Keratinocyte (primary cell): Measurements from ENCODE around the gene GOLM1. TPM values are rescaled to one million over a fixed set of nuclear protein-coding genes. Genes with fewer than 3 reads are reported as not detected.

Experiments
- DNase-seq: peaks from one replicate; pipeline ENCODE4 v3.0.0-alpha.2; 2011; ENCODE audit warnings: low read depth, missing footprints, low spot score
- FAIRE-seq: peaks from 2 replicates; lab custom pipeline; 2011; peaks lifted over from hg19 to GRCh38; lab: Jason Lieb, UNC
- H2AFZ ChIP-seq: 2 replicates; pipeline ENCODE4 v1.6.0; 2012; ENCODE audit warnings: low read length, control low read depth, inconsistent platforms; ENCODE audit not compliant: control insufficient read depth
- H3K27ac ChIP-seq: 2 replicates; pipeline ENCODE4 v1.5.1; 2011; ENCODE audit warnings: low read length; ENCODE audit not compliant: control insufficient read depth, insufficient read depth
- H3K27me3 ChIP-seq: 3 replicates; pipeline ENCODE4 v1.6.0; 2011; ENCODE audit warnings: low read length; ENCODE audit not compliant: control insufficient read depth, insufficient read depth; ENCODE audit errors: extremely low read depth
- H3K36me3 ChIP-seq, 2 experiments: 2 replicates in 1 of 2; 3 replicates in 1 of 2; pipeline ENCODE4 v1.5.1; 2011; ENCODE audit warnings: low read length in 2 of 2, mild to moderate bottlenecking in 1 of 2; ENCODE audit not compliant: control insufficient read depth in 2 of 2, insufficient read depth in 2 of 2; ENCODE audit errors: extremely low read depth in 1 of 2
- H3K4me1 ChIP-seq: 3 replicates; pipeline ENCODE4 v1.5.1; 2011; ENCODE audit warnings: low read length; ENCODE audit not compliant: control insufficient read depth, insufficient read depth; ENCODE audit errors: extremely low read depth
- H3K4me2 ChIP-seq: 3 replicates; pipeline ENCODE4 v1.6.0; 2011; ENCODE audit warnings: low read depth, low read length; ENCODE audit not compliant: control insufficient read depth, insufficient read depth; ENCODE audit errors: extremely low read depth
- H3K4me3 ChIP-seq, 3 experiments: fragments of 200-600 bp in 1 of 3; sonication (generic) in 1 of 3; 2 replicates in 2 of 3; 3 replicates in 1 of 3; pipeline ENCODE4 v1.5.1; 2011 to 2016; ENCODE audit warnings: low read length in 3 of 3, mild to moderate bottlenecking in 3 of 3, control low read depth in 2 of 3, inconsistent platforms in 1 of 3, low read depth in 1 of 3, mixed read lengths in 1 of 3, mixed run types in 1 of 3, moderate library complexity in 1 of 3; ENCODE audit not compliant: control insufficient read depth in 2 of 3, insufficient read depth in 2 of 3; ENCODE audit errors: extremely low read depth in 1 of 3
- H3K79me2 ChIP-seq: 2 replicates; pipeline ENCODE4 v1.6.0; 2012; ENCODE audit warnings: low read length; ENCODE audit not compliant: control insufficient read depth, insufficient read depth
- H3K9ac ChIP-seq: 3 replicates; pipeline ENCODE4 v1.6.0; 2011; ENCODE audit warnings: low read length; ENCODE audit not compliant: control insufficient read depth, insufficient read depth; ENCODE audit errors: extremely low read depth
- H3K9me1 ChIP-seq: 3 replicates; pipeline ENCODE4 v1.6.0; 2011; ENCODE audit warnings: low read length; ENCODE audit not compliant: control insufficient read depth, insufficient read depth; ENCODE audit errors: extremely low read depth
- H3K9me3 ChIP-seq: 2 replicates; pipeline ENCODE4 v1.5.1; 2012; ENCODE audit warnings: low read depth, low read length; ENCODE audit not compliant: control insufficient read depth
- H4K20me1 ChIP-seq: 3 replicates; pipeline ENCODE4 v1.6.0; 2011; ENCODE audit warnings: low read length; ENCODE audit not compliant: control insufficient read depth, insufficient read depth; ENCODE audit errors: extremely low read depth
- CTCF ChIP-seq, 3 experiments: IDR thresholded peaks in 1 of 3; conservative IDR thresholded peaks in 1 of 3; optimal IDR thresholded peaks in 1 of 3; 2 replicates in 2 of 3; 3 replicates in 1 of 3; pipeline versions ENCODE3 to v1.5.1; 2011; ENCODE audit warnings: low read length in 3 of 3, mild to moderate bottlenecking in 3 of 3, moderate library complexity in 2 of 3, control low read depth in 1 of 3, inconsistent platforms in 1 of 3; ENCODE audit not compliant: insufficient read depth in 2 of 3; ENCODE audit errors: extremely low read depth in 1 of 3
- EZH2 ChIP-seq: IDR thresholded peaks from one replicate; pipeline ENCODE4 v1.6.1; 2012; ENCODE audit warnings: inconsistent platforms, mild to moderate bottlenecking, low read length, moderate library complexity
- dilution Hi-C: fragments of 300-500 bp; cut with MboI; formaldehyde crosslinking; loops from one replicate; pipeline ENCODE4 v1.7.0; 2020; ENCODE audit warnings: low sequenced_read_pairs; ENCODE audit not compliant: extremely low pct_ligation_motif_present
- polyA plus RNA-seq, 5 experiments: library from polyadenylated mRNA; depleted of rRNA in 3 of 5; stranded (reverse) in 3 of 5; stranded (forward) in 1 of 5; unstranded in 1 of 5; fragments of >200 nt; gene quantifications; 1 replicate in 1 of 5; 2 replicates in 3 of 5; 3 replicates in 1 of 5; pipeline versions ENCODE4 v1.2.1 to v1.2.3, GENCODE V29; 2011 to 2012; ENCODE audit warnings: missing spikeins in 2 of 5, low read depth in 1 of 5, low replicate concordance in 1 of 5

GOLM1 gene
- polyA plus RNA-seq, 1 donor (not counting 4 experiments of a cell fraction or from before 2014, with no cell fraction given): 17.3 TPM

GRCh38 chr9:86061972-86062739 is 37.2 kb downstream of the GOLM1 start:
- Histone ChIP-seq H3K9ac (no peak overlapping the region), H3K9me3 (no peaks in the 10 kb centered on the region), H3K9me1 (no peaks in the 10 kb centered on the region), H3K4me1 (no peaks in the 10 kb centered on the region), H3K27me3 (no peaks in the 10 kb centered on the region), H3K36me3 (no peaks in the 10 kb centered on the region), H3K27ac (no peak overlapping the region), H2AFZ (no peak overlapping the region), H3K4me3 (no peak overlapping the region), H3K79me2 (no peaks in the 10 kb centered on the region), H4K20me1 (no peaks in the 10 kb centered on the region), H3K4me2 (no peak overlapping the region)
- DNase-seq: no peak
- dilution Hi-C loops: no loop called here
- FAIRE-seq: no peak
- TF ChIP-seq EZH2 (no peak), CTCF (optimal IDR thresholded peaks at IDR 0.05 in 1 of 3, IDR thresholded peaks at IDR 0.05 in 1 of 3, conservative IDR thresholded peaks at IDR 0.05 in 1 of 3; ENCODE audit: extremely low read depth in 1 of 3, insufficient read depth in 2 of 3, low read length in 3 of 3) (no peak)

- dilution Hi-C loops: no loop called here
Observed at GRCh38 chr9:86057491-86057890, 41.9 kb downstream of the GOLM1 start.

More at GRCh38 chr9:86057491-86057890, 41.9 kb downstream of the GOLM1 start:
- no peaks in the 10 kb centered on the region for H3K79me2 ChIP-seq
- no peak for FAIRE-seq
- H3K4me3 ChIP-seq: no peak overlapping the region
- H3K9ac ChIP-seq: no peak overlapping the region
- no peak overlapping the region for H3K4me2 ChIP-seq
- H2AFZ ChIP-seq: no peak overlapping the region
- no peaks in the 10 kb centered on the region for H3K9me3 ChIP-seq
- no peak overlapping the region for H3K27ac ChIP-seq
- no peak for TF ChIP-seq CTCF (optimal IDR thresholded peaks at IDR 0.05 in 1 of 3, IDR thresholded peaks at IDR 0.05 in 1 of 3, conservative IDR thresholded peaks at IDR 0.05 in 1 of 3; ENCODE audit: extremely low read depth in 1 of 3, insufficient read depth in 2 of 3, low read length in 3 of 3)
- no peak for TF ChIP-seq EZH2
- H3K27me3 ChIP-seq: no peaks in the 10 kb centered on the region
- H3K36me3 ChIP-seq: no peaks in the 10 kb centered on the region
- H3K9me1 ChIP-seq: no peaks in the 10 kb centered on the region
- H3K4me1 ChIP-seq: no peaks in the 10 kb centered on the region
- DNase-seq: no peak
- no peaks in the 10 kb centered on the region for H4K20me1 ChIP-seq
